ENCODE results near the gene HEPHL1.
"Not testable (repeated sequence)": the region's sequence is repeated elsewhere in the genome, so short reads cannot be mapped to it uniquely, and the experiment has no call there.

HEPHL1 gene

GRCh38 chr11:94091091-94091490 is 69.9 kb downstream of the HEPHL1 start:
- DNase-seq, result no peak

- DNase-seq, result no peak
Measured at GRCh38 chr11:94100253-94100652, 79.1 kb downstream of the HEPHL1 start.

- DNase-seq, result no peak
Measured at GRCh38 chr11:94103471-94103870, 82.3 kb downstream of the HEPHL1 start.

- DNase-seq, result no peak
Measured at GRCh38 chr11:94104734-94105133, 83.6 kb downstream of the HEPHL1 start.

GRCh38 chr11:94106716-94107115 is 85.6 kb downstream of the HEPHL1 start:
- no peak for DNase-seq

- DNase-seq, result no peak
Measured at GRCh38 chr11:94107363-94107762, 86.2 kb downstream of the HEPHL1 start.

GRCh38 chr11:94111241-94111640 is 90.1 kb downstream of the HEPHL1 start:
- no peak for DNase-seq

GRCh38 chr11:94111660-94112059 is 90.5 kb downstream of the HEPHL1 start:
- DNase-seq, result no peak

- no peak for DNase-seq
Measured at GRCh38 chr11:94112206-94112953, 91.2 kb downstream of the HEPHL1 start.

- no peak for DNase-seq
Measured at GRCh38 chr11:94117197-94117574, 96.0 kb downstream of the HEPHL1 start.

GRCh38 chr11:94117871-94118270 is 96.7 kb downstream of the HEPHL1 start:
- DNase-seq, result no peak

GRCh38 chr11:94119676-94120075 is 98.5 kb downstream of the HEPHL1 start:
- not testable (repeated sequence) for DNase-seq

- not testable (repeated sequence) for DNase-seq
Measured at GRCh38 chr11:94120516-94120915, 99.4 kb downstream of the HEPHL1 start.

GRCh38 chr11:94120946-94121345 is 99.8 kb downstream of the HEPHL1 start:
- no peak for DNase-seq

GRCh38 chr11:94125407-94126115 is 104.4 kb downstream of the HEPHL1 start:
- no peak for DNase-seq

GRCh38 chr11:94127638-94128037 is 106.5 kb downstream of the HEPHL1 start:
- no peak for DNase-seq

- no peak for DNase-seq
Measured at GRCh38 chr11:94128291-94128745, 107.2 kb downstream of the HEPHL1 start.

GRCh38 chr11:94128746-94129511 is 107.8 kb downstream of the HEPHL1 start, which contains the start of gene PANX1:
TSS of gene PANX1 (plus strand) at chr11:94128841. CDS start at chr11:94129313, 472 bp downstream.
- peak; percentile 81 for DNase-seq

GRCh38 chr11:94129512-94130297 is 108.6 kb downstream of the HEPHL1 start:
- DNase-seq, result peak; percentile 31

- DNase-seq, result no peak
Measured at GRCh38 chr11:94130298-94131046, 109.3 kb downstream of the HEPHL1 start.

- no peak for DNase-seq
Measured at GRCh38 chr11:94131047-94131717, 110.0 kb downstream of the HEPHL1 start.
